ENCODE data around the gene LENG1.

DNA sequence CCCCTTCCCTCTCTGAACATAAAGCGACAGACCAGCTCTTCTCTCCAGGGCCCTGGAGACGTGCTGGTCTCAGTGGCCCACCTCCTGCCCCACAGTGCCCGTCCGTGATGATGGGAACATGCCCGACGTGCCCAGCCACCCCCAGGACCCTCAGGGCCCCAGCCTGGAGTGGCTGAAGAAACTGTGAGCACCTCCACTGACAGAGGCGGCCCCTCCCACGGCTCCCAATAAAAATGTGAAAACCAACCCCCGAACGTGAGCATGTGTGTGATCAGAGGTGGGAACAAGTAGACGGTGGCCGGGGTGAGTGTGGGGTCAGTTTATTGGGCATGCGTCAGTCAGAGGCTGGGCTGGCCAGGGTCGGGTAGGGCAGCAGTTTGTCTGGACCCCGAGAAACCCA lies 52.8 kb downstream of the LENG1 start:
- no peak for TF ChIP-seq CTCF (IDR thresholded peaks at IDR 0.05)
- TF ChIP-seq EP300 (IDR thresholded peaks at IDR 0.05): no peak
